K562 (cell line): ENCODE results near the gene KRT35. TPM values are rescaled to one million over a fixed set of nuclear protein-coding genes. Genes with fewer than 3 reads are reported as not detected.

ENCODE experiments used
- ATAC-seq: fragments of 200-7000 bp; cut with Tn5 transposase; 3 replicates; pipeline ENCODE4 v1.9.1; 2020; ENCODE audit warnings: moderate library complexity
- BruUV-seq: library from RNA; stranded (reverse); fragments of 400-500 nt; replicated peaks from 2 replicates; lab custom pipeline; 2021; lab: Mats Ljungman, UMichigan
- CTCF ChIA-PET: fragments of 300-600 bp; formaldehyde crosslinking; extraction: SDS; loops from one replicate; lab custom pipeline; 2021; ENCODE audit warnings: low intra/inter-chr PET ratio; lab: Yijun Ruan, JAX
- POLR2A ChIA-PET: fragments of 300-600, 350-650 bp; sonication (Branson Sonifier 250); formaldehyde crosslinking; extraction: SDS; loops from one replicate; lab custom pipeline; 2021; ENCODE audit warnings: antibody characterized with exemption, inconsistent platforms; lab: Yijun Ruan, JAX
- DNase-seq, 4 experiments: peaks; one replicate each; pipeline versions ENCODE4 v3.0.0 to v3.0.0-alpha.2; 2011 to 2018; ENCODE audit warnings: low spot score in 3 of 4, mixed read lengths in 3 of 4; ENCODE audit errors: extremely low read depth in 1 of 4
- FAIRE-seq: peaks from 2 replicates; lab custom pipeline; 2011; peaks lifted over from hg19 to GRCh38; lab: Jason Lieb, UNC
- H2AFZ ChIP-seq: 2 replicates; pipeline ENCODE4 v1.6.0; 2011; ENCODE audit warnings: low read depth, low read length, control low read depth, inconsistent platforms
- H3K27ac ChIP-seq: fragments of 200-600 bp; 3 replicates; pipeline ENCODE4 v1.8.0; 2011; ENCODE audit warnings: low read depth, mild to moderate bottlenecking, control low read depth, inconsistent platforms, low read length, moderate library complexity, mixed read lengths; ENCODE audit errors: extremely low read depth
- H3K27me3 ChIP-seq, 2 experiments: fragments of 300-600 bp in 1 of 2; 2 replicates in 1 of 2; 3 replicates in 1 of 2; pipeline versions ENCODE4 v1.6.0 to v1.8.0; 2011; ENCODE audit warnings: inconsistent platforms in 2 of 2, low read length in 2 of 2, mild to moderate bottlenecking in 1 of 2, mixed read lengths in 1 of 2, moderate library complexity in 1 of 2; ENCODE audit not compliant: control insufficient read depth in 2 of 2, insufficient read depth in 2 of 2
- H3K36me3 ChIP-seq: fragments of 300-600 bp; 3 replicates; pipeline ENCODE4 v1.8.0; 2011; ENCODE audit warnings: mild to moderate bottlenecking, low read length, inconsistent platforms; ENCODE audit not compliant: control insufficient read depth, insufficient read depth
- H3K4me1 ChIP-seq, 2 experiments: fragments of 200-600 bp in 1 of 2; replicated peaks in 1 of 2; 2 replicates in 1 of 2; 3 replicates in 1 of 2; pipeline versions ENCODE4 v1.5.1 to v1.8.0; 2011; ENCODE audit warnings: inconsistent platforms in 2 of 2, low read length in 2 of 2, mild to moderate bottlenecking in 1 of 2, mixed read lengths in 1 of 2, moderate library complexity in 1 of 2; ENCODE audit not compliant: control insufficient read depth in 2 of 2, insufficient read depth in 2 of 2
- H3K4me2 ChIP-seq: 2 replicates; pipeline ENCODE4 v1.6.1; 2011; ENCODE audit warnings: low read length, control low read depth, inconsistent platforms, mixed read lengths; ENCODE audit not compliant: insufficient read depth
- H3K4me3 ChIP-seq: fragments of 200-600 bp; sonication (generic), shearing (Covaris generic); 2 replicates; pipeline ENCODE4 v1.5.1; 2016; ENCODE audit warnings: control low read depth, inconsistent platforms
- H3K79me2 ChIP-seq: fragments of 200-600 bp; 3 replicates; pipeline ENCODE4 v1.8.0; 2011; ENCODE audit warnings: low read length, inconsistent platforms; ENCODE audit not compliant: control insufficient read depth, insufficient read depth
- H3K9ac ChIP-seq, 2 experiments: 2 replicates each; pipeline versions ENCODE4 v1.6.0 to v1.6.1; 2011; ENCODE audit warnings: low read depth in 2 of 2, low read length in 2 of 2, control low read depth in 1 of 2, inconsistent platforms in 1 of 2, mild to moderate bottlenecking in 1 of 2, mixed read lengths in 1 of 2; ENCODE audit not compliant: insufficient read depth in 1 of 2
- H3K9me1 ChIP-seq: one replicate; pipeline ENCODE4 v1.6.0; 2011; ENCODE audit warnings: inconsistent platforms, mild to moderate bottlenecking, low read length, moderate library complexity; ENCODE audit not compliant: control insufficient read depth, insufficient read depth
- H3K9me3 ChIP-seq: replicated peaks from 2 replicates; pipeline ENCODE4 v1.5.1; 2011; ENCODE audit warnings: low read depth, low read length, inconsistent platforms; ENCODE audit not compliant: control insufficient read depth, insufficient read depth
- H4K20me1 ChIP-seq: replicated peaks from 2 replicates; pipeline ENCODE4 v1.6.1; 2011; ENCODE audit warnings: low read length, inconsistent platforms, mixed read lengths; ENCODE audit not compliant: control insufficient read depth, insufficient read depth
- BCL6 ChIP-seq: fragments of 250-450 bp; sonication (Bioruptor Pico); IDR thresholded peaks from 2 replicates; pipeline ENCODE4 v1.4.0; 2020
- CBFA2T2 ChIP-seq: fragments of 450-650 bp; conservative IDR thresholded peaks from 2 replicates; pipeline ENCODE4 v1.6.1; 2017; ENCODE audit warnings: mild to moderate bottlenecking
- FOXK2 ChIP-seq, 2 experiments: fragments of 450-650 bp; IDR thresholded peaks in 1 of 2; conservative IDR thresholded peaks in 1 of 2; 2 replicates each; pipeline ENCODE4 v1.6.1; 2016; ENCODE audit warnings: low read depth in 2 of 2, mild to moderate bottlenecking in 1 of 2
- HDAC6 ChIP-seq: IDR thresholded peaks from 2 replicates; pipeline ENCODE4 v1.6.1; 2012; ENCODE audit warnings: low read depth, mild to moderate bottlenecking, control low read depth, inconsistent platforms, low read length, moderate library complexity
- OTX1 ChIP-seq: fragments of 450-650 bp; formaldehyde crosslinking; IDR thresholded peaks from 2 replicates; pipeline ENCODE4 v1.4.0; 2022; ENCODE audit warnings: mild to moderate bottlenecking
- PHB ChIP-seq: fragments of 250-450 bp; sonication (Bioruptor Pico); IDR thresholded peaks from 2 replicates; pipeline ENCODE4 v1.5.0; 2021
- SIN3A ChIP-seq, 2 experiments: fragments of 150-350 bp in 1 of 2; IDR thresholded peaks; 2 replicates each; pipeline ENCODE4 v1.6.1; 2011 to 2016; ENCODE audit warnings: borderline replicate concordance in 2 of 2, low read depth in 2 of 2, low read length in 2 of 2, mild to moderate bottlenecking in 2 of 2, moderate library complexity in 2 of 2; ENCODE audit not compliant: control insufficient read depth in 1 of 2
- SMAD3 ChIP-seq: fragments of 450-650 bp; formaldehyde crosslinking; conservative IDR thresholded peaks from 2 replicates; pipeline ENCODE4 v1.4.0; 2020; ENCODE audit warnings: mild to moderate bottlenecking
- TAF15 ChIP-seq: fragments of 200-400 bp; formaldehyde crosslinking; IDR thresholded peaks from 2 replicates; pipeline ENCODE4 v1.6.1; 2017; ENCODE audit warnings: mild to moderate bottlenecking, low read depth, low read length, moderate library complexity
- ZBTB26 ChIP-seq: fragments of 450-650 bp; formaldehyde crosslinking; IDR thresholded peaks from 2 replicates; pipeline ENCODE4 v1.4.0; 2022; ENCODE audit warnings: missing genetic modification characterization
- ZC3H8 ChIP-seq: fragments of 450-650 bp; IDR thresholded peaks from 2 replicates; pipeline ENCODE4 v1.6.1; 2017
- ZEB2 ChIP-seq: fragments of 450-650 bp; IDR thresholded peaks from 2 replicates; pipeline ENCODE4 v1.6.1; 2016
- ZNF280A ChIP-seq: fragments of 450-650 bp; IDR thresholded peaks from 2 replicates; pipeline ENCODE4 v1.6.1; 2018; ENCODE audit warnings: mild to moderate bottlenecking, low read depth; ENCODE audit not compliant: partially characterized antibody
- ZNF408 ChIP-seq: fragments of 250-450 bp; sonication (Bioruptor Pico); IDR thresholded peaks from 2 replicates; pipeline ENCODE4 v1.4.0; 2020; ENCODE audit warnings: low read depth, mild to moderate bottlenecking, moderate library complexity
- ZNF76 ChIP-seq: fragments of 250-450 bp; sonication (Bioruptor Pico); IDR thresholded peaks from 2 replicates; pipeline ENCODE4 v1.4.0; 2020; ENCODE audit warnings: mild to moderate bottlenecking, moderate library complexity, borderline replicate concordance
- WGBS: fragments of 100-300 bp; shearing (Covaris generic); methylation state at CpG from one replicate; pipeline ENCODE4 v1.1.6; 2016; ENCODE audit warnings: low coverage, mixed read lengths; ENCODE audit not compliant: insufficient coverage; ENCODE audit errors: missing lambda C conversion rate; 5-methylcytosine and 5-hydroxymethylcytosine counted together
- in situ Hi-C: fragments of 300-500 bp; cut with MboI; formaldehyde crosslinking; loops from 4 replicates; pipeline ENCODE4 v1.15.0; 2018; ENCODE audit warnings: inconsistent platforms, mixed read lengths
- intact Hi-C: fragments of 100-400 bp; cut with micrococcal nuclease; formaldehyde crosslinking; loops from 2 replicates; pipeline ENCODE4 v1.14.2; 2022
- polyA plus RNA-seq, 8 experiments: library from polyadenylated mRNA; depleted of rRNA in 4 of 8; stranded (reverse) in 5 of 8; unstranded in 3 of 8; fragments of >200 nt; fragmentation: Nextera tagmentation in 2 of 8; fragmentation: Illumina TruSeq in 1 of 8; extraction: Ambion mirVana in 2 of 8; extraction: Trizol in 1 of 8; gene quantifications; 2 replicates each; pipeline versions ENCODE4 v1.2.1 to v1.2.3, GENCODE V29; 2011 to 2014; ENCODE audit warnings: inconsistent platforms in 1 of 8, missing spikeins in 1 of 8
- total RNA-seq, 7 experiments: library from RNA; depleted of rRNA in 6 of 7; stranded (reverse); fragments of >200 nt in 6 of 7; fragmentation: Illumina TruSeq in 2 of 7; extraction: Trizol in 2 of 7; gene quantifications; 2 replicates each; pipeline versions ENCODE4 v1.2.1 to v1.2.3, GENCODE V29; 2011 to 2021; ENCODE audit warnings: low replicate concordance in 1 of 7

The KRT35 gene
- total and polyA plus RNA-seq, 9 of the 15 experiments (the other 6 are each of a cell fraction or from before 2014, with no cell fraction given), result not detected

- peaks cover 0 to 13% of the 10 kb centered on the region in 2 experiments; a peak in 4 of 5 replicates for H3K4me1 ChIP-seq
- FAIRE-seq (no peak), ATAC-seq (no peak), DNase-seq (no peak)
- ChIA-PET POLR2A (interaction anchor here (0.6 to 1.0 kb wide), 3 partner anchors 36 to 146 kb away, joined by 3 to 4 read pairs (median 4); partner anchors contain the start of gene KRT19), CTCF (no interaction called here)
- no peak overlapping the region for H3K27ac ChIP-seq
- H3K9me1 ChIP-seq, result no peaks in the 10 kb centered on the region
- no peak overlapping the region for H3K4me2 ChIP-seq
- peaks cover 2 to 17% of the 10 kb centered on the region in 2 experiments; a peak in 1 of 5 replicates for H3K27me3 ChIP-seq
- no peaks in the 10 kb centered on the region for H3K79me2 ChIP-seq
- no peak overlapping the region for H3K4me3 ChIP-seq
- no peak overlapping the region for H2AFZ ChIP-seq
- no TSS peak for BruUV-seq
- no peaks in the 10 kb centered on the region for H3K36me3 ChIP-seq
- TF ChIP-seq BCL6 (CRISPR knock-in tag) (no peak), SIN3A (IDR thresholded peaks at IDR 0.05; ENCODE audit: borderline replicate concordance in 2 of 2, control insufficient read depth in 1 of 2, low read depth in 2 of 2, low read length in 2 of 2) (no peak), ZC3H8 (no peak), ZNF280A (no peak), TAF15 (no peak), ZNF408 (CRISPR knock-in tag) (no peak), FOXK2 (conservative IDR thresholded peaks at IDR 0.05 in 1 of 2, IDR thresholded peaks at IDR 0.05 in 1 of 2; ENCODE audit: low read depth in 2 of 2) (no peak), OTX1 (CRISPR knock-in tag) (no peak), PHB (no peak), SMAD3 (no peak), CBFA2T2 (no peak), ZNF76 (CRISPR knock-in tag) (no peak), HDAC6 (no peak), ZEB2 (no peak), ZBTB26 (CRISPR knock-in tag) (no peak)
- no peaks in the 10 kb centered on the region; the same call in 1 of the 2 replicates for H4K20me1 ChIP-seq
- 11% methylated on average over 2 of the region's 2 CpGs for WGBS
- H3K9me3 ChIP-seq, result no peaks in the 10 kb centered on the region
- intact Hi-C loops, result loop anchor here (10.0 kb wide), 1 partner anchor 587 kb away; no protein-coding TSS in a partner anchor
- H3K9ac ChIP-seq, result no peak overlapping the region
- in situ Hi-C loops, result no loop called here
These were observed 10.5 kb upstream of the KRT35 start for GRCh38 chr17:41491476-41491875.
